BLaER1 treated with 17β-estradiol and CSF1 and Interleukin-3, amounts not matched to agents 10 nM and 100 nM (cell line): ENCODE measurements around the gene TREM1.
A peak's percentile ranks its signal among the peaks of the same experiment; 100 is the strongest.

ENCODE experiments used
- H3K27ac ChIP-seq, 11 experiments: shearing (Covaris generic); formaldehyde crosslinking; 2 replicates each; pipeline ENCODE4 v1.8.1; 2022
- H3K27me3 ChIP-seq, 11 experiments: shearing (Covaris generic); formaldehyde crosslinking; 2 replicates each; pipeline ENCODE4 v1.8.1; 2022
- H3K36me3 ChIP-seq, 11 experiments: shearing (Covaris generic); formaldehyde crosslinking; 2 replicates each; pipeline ENCODE4 v1.8.1; 2022
- H3K4me1 ChIP-seq, 10 experiments: shearing (Covaris generic); formaldehyde crosslinking; 2 replicates each; pipeline ENCODE4 v1.8.1; 2022
- H3K4me2 ChIP-seq, 11 experiments: shearing (Covaris generic); formaldehyde crosslinking; 2 replicates each; pipeline ENCODE4 v1.8.1; 2022
- H3K4me3 ChIP-seq, 10 experiments: shearing (Covaris generic); formaldehyde crosslinking; 2 replicates each; pipeline ENCODE4 v1.8.1; 2022
- H3K9ac ChIP-seq, 11 experiments: shearing (Covaris generic); formaldehyde crosslinking; 2 replicates each; pipeline ENCODE4 v1.8.1; 2022
- H3K9me3 ChIP-seq, 11 experiments: shearing (Covaris generic); formaldehyde crosslinking; replicated peaks in 1 of 11; 2 replicates each; pipeline ENCODE4 v1.8.1; 2022
- H4K20me1 ChIP-seq, 11 experiments: shearing (Covaris generic); formaldehyde crosslinking; 2 replicates each; pipeline ENCODE4 v1.8.1; 2022
- Cebpa-rat ChIP-seq, 11 experiments: shearing (Covaris generic); IDR thresholded peaks; 2 replicates each; pipeline ENCODE4 v1.8.1; 2022

The TREM1 gene

DNA sequence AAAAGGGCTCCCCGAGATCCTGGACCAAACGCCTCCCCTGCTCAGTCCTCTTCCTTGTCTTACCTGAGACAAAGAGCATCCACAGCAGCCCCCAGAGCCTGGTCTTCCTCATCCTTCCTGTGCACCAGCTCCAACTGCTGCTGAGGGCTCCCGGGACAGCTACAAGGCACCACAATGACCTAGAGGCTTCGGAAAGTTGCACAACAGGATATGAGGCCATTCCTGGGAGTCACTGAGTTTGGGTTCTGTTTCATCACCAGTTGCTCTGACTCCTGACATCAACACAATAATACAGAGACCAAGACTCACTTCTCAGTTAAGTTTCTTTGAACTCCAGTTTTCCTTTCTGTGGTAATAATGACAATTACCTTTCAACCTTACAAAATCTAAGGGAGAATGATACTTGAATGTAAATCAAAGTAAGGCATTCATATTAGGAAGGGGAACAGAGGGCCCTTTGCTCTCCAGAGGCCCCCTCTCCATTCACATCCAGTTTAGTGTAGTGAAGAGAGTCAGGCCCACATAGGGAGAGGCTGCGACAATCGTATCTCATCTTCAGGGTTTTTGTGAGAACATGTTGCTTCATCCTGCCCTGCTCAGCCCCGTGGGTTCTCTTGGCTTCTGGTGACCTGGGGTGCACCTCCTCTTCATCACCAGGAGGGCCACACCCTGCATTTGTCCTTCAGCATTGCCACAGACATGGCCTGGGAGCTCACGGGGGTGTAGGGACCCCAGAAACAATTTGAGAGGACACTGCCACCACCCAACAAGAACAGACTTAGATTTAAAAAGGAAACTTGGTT lies at the start of gene TREM1:
TSS of gene TREM1 (minus strand) at position 139 of the 803 bp plus-strand sequence. CDS start at position 112, 27 bp downstream.
- Histone ChIP-seq H3K27me3 (no peaks in the 10 kb centered on the region), H4K20me1 (no peaks in the 10 kb centered on the region), H3K4me3 (peak within 1 kb of the TSS in 6 of 10 experiments; percentile 2 to 61 (median 44); a peak in 9 of 20 replicates), H3K27ac (peak within 1 kb of the TSS; percentile 4 to 95 (median 66); a peak in 18 of 22 replicates), H3K9ac (peak within 1 kb of the TSS in 7 of 11 experiments; percentile 16 to 81 (median 67); a peak in 11 of 22 replicates), H3K36me3 (peaks cover 0 to 13% (median 0%) of the 10 kb centered on the region in 11 experiments; a peak in 7 of 22 replicates), H3K4me2 (peak within 1 kb of the TSS; percentile 2 to 89 (median 74); a peak in 20 of 22 replicates), H3K4me1 (peaks cover 0 to 86% (median 44%) of the 10 kb centered on the region in 10 experiments; a peak in 17 of 20 replicates), H3K9me3 (peaks cover 0 to 15% (median 0%) of the 10 kb centered on the region in 11 experiments; a peak in 4 of 22 replicates)
- peak in 9 of 11 experiments; percentile 54 to 96 (median 80); a peak in 16 of 22 replicates for TF ChIP-seq Cebpa-rat (IDR thresholded peaks at IDR 0.05)

GRCh38 chr6:41335943-41336342 lies 49.5 kb upstream of the TREM1 start:
- Histone ChIP-seq H3K27ac (no peak overlapping the region), H3K36me3 (no peaks in the 10 kb centered on the region), H3K4me1 (peaks cover 39 to 57% (median 55%) of the 10 kb centered on the region in 10 experiments), H3K9me3 (no peaks in the 10 kb centered on the region), H3K9ac (0 out of 22 replicates have a peak overlapping the region, but pooled peaks of 1 of the 11 experiments have one; percentile 8), H3K4me3 (no peak overlapping the region), H3K27me3 (0 out of 22 replicates have a peak, but pooled peaks cover 0 to 4% (median 0%) of the 10 kb centered on the region in 11 experiments), H3K4me2 (peak overlapping the region; percentile 43 to 88 (median 68); a peak in 18 of 22 replicates), H4K20me1 (no peaks in the 10 kb centered on the region; a peak in 1 of 22 replicates)
- TF ChIP-seq Cebpa-rat (IDR thresholded peaks at IDR 0.05): no peak

- TF ChIP-seq Cebpa-rat (IDR thresholded peaks at IDR 0.05): no peak
- no peak within 1 kb of the TSS for H3K4me3 ChIP-seq
- H3K36me3 ChIP-seq: no peaks in the 10 kb centered on the region
- peaks cover 39 to 60% (median 57%) of the 10 kb centered on the region in 10 experiments for H3K4me1 ChIP-seq
- 0 out of 22 replicates have a peak, but pooled peaks cover 0 to 4% (median 0%) of the 10 kb centered on the region in 11 experiments for H3K27me3 ChIP-seq
- peak within 1 kb of the TSS in 3 of 11 experiments; percentile 43 to 53 (median 44); a peak in 3 of 22 replicates for H3K27ac ChIP-seq
- H3K9me3 ChIP-seq: no peaks in the 10 kb centered on the region
- peak within 1 kb of the TSS; percentile 64 to 93 (median 83) for H3K4me2 ChIP-seq
- no peaks in the 10 kb centered on the region; a peak in 1 of 22 replicates for H4K20me1 ChIP-seq
- H3K9ac ChIP-seq: peak within 1 kb of the TSS in 3 of 11 experiments; percentile 30 to 57 (median 56); a peak in 4 of 22 replicates
Measured at GRCh38 chr6:41335296-41335695, 48.8 kb upstream of the TREM1 start, which contains the start of gene NCR2. Gene NCR2 (plus strand): TSS chr6:41335608. CDS start chr6:41335877, 269 bp downstream.

DNA sequence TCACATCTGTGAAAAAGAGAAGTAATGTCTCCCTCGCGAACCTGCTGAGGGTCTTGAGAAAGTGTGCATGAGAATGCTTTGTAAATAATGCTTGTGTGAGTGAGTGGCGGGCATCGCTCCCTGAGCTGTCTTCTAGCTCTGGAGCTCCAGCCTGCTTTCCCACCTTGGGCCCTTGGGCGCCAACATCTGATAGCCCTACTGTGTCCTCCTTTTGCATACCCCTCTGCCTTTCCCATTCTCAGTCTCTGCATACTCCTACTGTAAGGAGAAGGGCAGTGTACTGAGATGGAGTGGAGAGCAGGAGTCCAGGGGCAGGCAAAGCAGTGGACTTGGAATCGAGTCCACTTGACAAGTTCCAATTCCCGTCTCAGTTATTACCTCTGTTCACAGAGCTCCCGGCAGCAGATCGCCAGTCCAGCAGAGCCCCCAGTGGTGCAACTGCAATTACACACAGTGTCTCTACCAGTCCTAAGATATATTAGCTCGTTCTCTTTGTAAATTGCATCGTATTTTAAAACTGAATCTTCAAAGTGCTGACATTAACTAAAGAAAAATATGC lies 48.1 kb upstream of the TREM1 start:
- Histone ChIP-seq H3K9ac (peak overlapping the region in 3 of 11 experiments; percentile 30 to 57 (median 56); a peak in 5 of 22 replicates), H3K27ac (peak overlapping the region in 4 of 11 experiments; percentile 43 to 53 (median 44); a peak in 4 of 22 replicates), H4K20me1 (no peaks in the 10 kb centered on the region; a peak in 1 of 22 replicates), H3K9me3 (no peaks in the 10 kb centered on the region), H3K27me3 (0 out of 22 replicates have a peak, but pooled peaks cover 0 to 4% (median 0%) of the 10 kb centered on the region in 11 experiments), H3K4me2 (peak overlapping the region; percentile 64 to 93 (median 83)), H3K4me3 (no peak overlapping the region), H3K36me3 (no peaks in the 10 kb centered on the region), H3K4me1 (peaks cover 39 to 67% (median 62%) of the 10 kb centered on the region in 10 experiments)
- TF ChIP-seq Cebpa-rat (IDR thresholded peaks at IDR 0.05): no peak

GRCh38 chr6:41332842-41333736 lies 46.6 kb upstream of the TREM1 start:
- Histone ChIP-seq H3K4me3 (0 out of 20 replicates have a peak overlapping the region, but pooled peaks of 1 of the 10 experiments have one; percentile 5), H3K27me3 (0 out of 22 replicates have a peak, but pooled peaks cover 0 to 4% (median 0%) of the 10 kb centered on the region in 11 experiments), H3K27ac (peak overlapping the region in 4 of 11 experiments; percentile 43 to 53 (median 44); a peak in 7 of 22 replicates), H3K9me3 (no peaks in the 10 kb centered on the region), H3K4me2 (peak overlapping the region; percentile 64 to 93 (median 83)), H3K9ac (peak overlapping the region in 5 of 11 experiments; percentile 9 to 59 (median 56); a peak in 9 of 22 replicates), H4K20me1 (no peaks in the 10 kb centered on the region; a peak in 1 of 22 replicates), H3K4me1 (peaks cover 39 to 76% (median 63%) of the 10 kb centered on the region in 10 experiments), H3K36me3 (no peaks in the 10 kb centered on the region)
- TF ChIP-seq Cebpa-rat (IDR thresholded peaks at IDR 0.05): no peak

DNA sequence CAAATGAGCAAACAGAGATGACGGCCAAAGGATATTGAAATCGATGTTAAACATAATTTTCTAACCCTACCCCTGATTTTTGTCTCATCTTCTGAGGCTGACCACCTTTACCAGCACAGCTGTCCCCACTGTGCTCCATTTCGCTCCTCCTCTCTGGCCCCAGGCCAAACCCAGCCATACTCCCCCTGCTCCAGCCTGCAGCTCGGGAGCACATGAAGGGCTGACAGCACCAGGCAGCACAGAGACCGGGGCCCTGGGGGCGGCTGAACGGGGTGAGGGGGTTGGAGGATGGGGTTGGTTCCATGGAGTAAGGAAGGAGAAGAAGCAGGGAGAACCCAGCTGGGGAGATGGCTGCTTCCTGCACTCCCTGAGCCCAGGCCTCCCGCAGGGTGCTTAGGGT lies 45.8 kb upstream of the TREM1 start:
- H3K4me3 ChIP-seq: no peak overlapping the region
- peak overlapping the region; percentile 49 to 93 (median 83); a peak in 20 of 22 replicates for H3K4me2 ChIP-seq
- no peaks in the 10 kb centered on the region for H3K36me3 ChIP-seq
- H3K27me3 ChIP-seq: 0 out of 22 replicates have a peak, but pooled peaks cover 0 to 4% (median 0%) of the 10 kb centered on the region in 11 experiments
- no peaks in the 10 kb centered on the region; a peak in 1 of 22 replicates for H4K20me1 ChIP-seq
- no peaks in the 10 kb centered on the region for H3K9me3 ChIP-seq
- peaks cover 39 to 76% (median 63%) of the 10 kb centered on the region in 10 experiments for H3K4me1 ChIP-seq
- H3K27ac ChIP-seq: peak overlapping the region in 2 of 11 experiments; percentile 43 to 53; a peak in 1 of 22 replicates
- TF ChIP-seq Cebpa-rat (IDR thresholded peaks at IDR 0.05): no peak
- 0 out of 22 replicates have a peak overlapping the region, but pooled peaks of 1 of the 11 experiments have one; percentile 8 for H3K9ac ChIP-seq

DNA sequence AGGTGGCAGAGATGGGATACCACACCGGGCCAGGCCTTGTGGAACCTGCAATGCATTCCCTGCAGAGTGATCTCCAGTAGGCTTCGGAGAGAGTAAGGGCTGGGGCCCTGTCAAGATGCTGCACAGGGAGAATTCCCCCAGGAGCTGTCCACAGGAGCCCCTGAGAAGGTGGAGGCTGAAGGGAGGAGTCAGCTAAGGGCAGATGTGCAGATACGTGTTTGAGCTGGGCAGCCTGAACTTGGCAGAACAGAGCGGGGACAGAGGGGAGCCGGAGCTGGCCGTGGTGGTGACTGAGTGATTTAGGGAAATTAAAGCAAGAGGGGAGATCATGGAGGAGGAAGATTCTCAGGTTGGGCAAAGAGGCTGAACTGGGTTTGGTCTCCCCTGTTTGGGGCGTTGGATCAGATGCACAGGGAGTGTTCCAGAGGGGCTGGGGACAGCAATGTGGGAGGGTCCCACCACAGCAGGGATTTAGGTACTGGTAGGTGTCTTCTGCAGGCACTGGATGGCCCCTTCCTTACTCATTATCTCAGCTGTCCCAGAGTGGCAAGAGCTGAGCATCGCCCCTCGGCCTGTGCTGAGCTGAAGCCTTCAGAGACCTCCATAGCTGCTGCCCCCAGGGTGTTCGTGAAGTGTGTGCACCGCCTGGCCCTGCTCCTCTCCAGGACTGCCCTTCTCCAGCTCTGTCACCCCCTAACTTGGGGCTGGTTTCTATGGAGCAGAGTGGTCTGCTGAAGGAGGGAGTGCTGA lies 45.1 kb upstream of the TREM1 start:
- 0 out of 22 replicates have a peak, but pooled peaks cover 0 to 4% (median 0%) of the 10 kb centered on the region in 11 experiments for H3K27me3 ChIP-seq
- no peak overlapping the region for H3K4me3 ChIP-seq
- H3K36me3 ChIP-seq: no peaks in the 10 kb centered on the region
- peak overlapping the region in 7 of 11 experiments; percentile 70 to 93 (median 88); a peak in 10 of 22 replicates for H3K4me2 ChIP-seq
- peaks cover 39 to 71% (median 60%) of the 10 kb centered on the region in 10 experiments for H3K4me1 ChIP-seq
- H3K9me3 ChIP-seq: no peaks in the 10 kb centered on the region
- H4K20me1 ChIP-seq: no peaks in the 10 kb centered on the region; a peak in 1 of 22 replicates
- TF ChIP-seq Cebpa-rat (IDR thresholded peaks at IDR 0.05): no peak
- no peak overlapping the region for H3K27ac ChIP-seq
- H3K9ac ChIP-seq: no peak overlapping the region
